Measurements from ENCODE around the gene LAMB1.

LAMB1 gene

DNA sequence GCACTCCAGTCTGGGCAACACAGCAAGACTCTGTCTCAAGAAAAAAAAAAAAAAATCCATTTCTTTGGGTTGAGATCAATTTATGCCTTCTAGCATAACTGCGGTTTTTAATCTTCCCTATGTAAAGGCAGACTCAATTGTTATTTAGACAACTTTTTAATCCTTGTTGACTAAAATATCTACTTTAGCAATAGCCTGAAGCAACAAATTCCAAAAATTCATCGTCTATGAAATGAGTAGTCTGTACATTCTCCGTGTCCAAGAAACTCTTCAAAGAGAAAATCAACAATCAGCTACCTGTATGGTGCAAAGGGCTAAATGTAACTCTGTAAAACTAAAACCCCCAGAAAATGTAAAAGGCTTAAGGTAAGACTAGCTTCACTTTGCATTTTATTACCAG lies 22.8 kb downstream of the LAMB1 start:
- TF ChIP-seq Cebpa-rat (IDR thresholded peaks at IDR 0.05), result no peak
- H3K27ac ChIP-seq, result no peak overlapping the region
- no peaks in the 10 kb centered on the region for H3K36me3 ChIP-seq

DNA sequence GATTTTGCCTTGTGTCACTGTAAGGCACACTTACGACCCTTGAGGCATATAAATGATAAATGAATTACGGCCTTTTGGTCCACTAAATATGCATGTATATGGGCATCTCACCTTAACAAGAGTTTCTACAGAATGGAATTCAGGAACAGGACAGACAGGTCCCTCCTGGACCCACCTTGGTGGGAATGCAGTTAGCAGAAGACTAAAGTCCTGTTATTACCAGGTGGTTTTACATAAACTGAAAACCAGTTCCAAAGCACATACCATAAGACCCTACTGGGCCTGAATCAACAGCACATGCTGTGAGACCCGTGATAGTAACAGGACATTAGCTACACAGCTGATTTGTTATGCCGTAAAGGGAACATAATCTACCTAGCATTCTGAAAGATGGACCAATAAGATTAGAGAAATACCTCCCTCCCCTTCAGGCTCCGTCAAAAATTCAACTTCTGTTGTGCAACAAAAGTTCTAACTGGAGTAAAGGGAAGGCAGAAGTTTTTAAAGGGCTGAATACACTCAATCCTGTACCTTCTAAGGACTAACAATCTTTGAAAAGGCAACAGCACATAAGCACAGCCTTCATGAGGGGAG lies 24.0 kb downstream of the LAMB1 start:
- no peak overlapping the region for H3K27ac ChIP-seq
- TF ChIP-seq Cebpa-rat (IDR thresholded peaks at IDR 0.05), result no peak
- H3K9me3 ChIP-seq (replicated peaks in 1 of 11), result peaks cover 0 to 7% (median 0%) of the 10 kb centered on the region in 11 experiments; a peak in 1 of 22 replicates
- H3K27me3 ChIP-seq, result no peaks in the 10 kb centered on the region
- H3K4me1 ChIP-seq, result no peaks in the 10 kb centered on the region
- no peak overlapping the region for H3K9ac ChIP-seq
- no peaks in the 10 kb centered on the region for H4K20me1 ChIP-seq
- H3K4me3 ChIP-seq, result no peak overlapping the region
- no peak overlapping the region for H3K4me2 ChIP-seq
- H3K36me3 ChIP-seq, result no peaks in the 10 kb centered on the region

More for the DNA sequence above, 22.8 kb downstream of the LAMB1 start:
- Histone ChIP-seq H3K4me1 (no peaks in the 10 kb centered on the region), H3K4me3 (no peak overlapping the region), H3K4me2 (no peak overlapping the region), H3K9me3 (replicated peaks in 1 of 11) (peaks cover 0 to 7% (median 0%) of the 10 kb centered on the region in 11 experiments; a peak in 1 of 22 replicates), H3K9ac (no peak overlapping the region), H4K20me1 (no peaks in the 10 kb centered on the region), H3K27me3 (no peaks in the 10 kb centered on the region)

DNA sequence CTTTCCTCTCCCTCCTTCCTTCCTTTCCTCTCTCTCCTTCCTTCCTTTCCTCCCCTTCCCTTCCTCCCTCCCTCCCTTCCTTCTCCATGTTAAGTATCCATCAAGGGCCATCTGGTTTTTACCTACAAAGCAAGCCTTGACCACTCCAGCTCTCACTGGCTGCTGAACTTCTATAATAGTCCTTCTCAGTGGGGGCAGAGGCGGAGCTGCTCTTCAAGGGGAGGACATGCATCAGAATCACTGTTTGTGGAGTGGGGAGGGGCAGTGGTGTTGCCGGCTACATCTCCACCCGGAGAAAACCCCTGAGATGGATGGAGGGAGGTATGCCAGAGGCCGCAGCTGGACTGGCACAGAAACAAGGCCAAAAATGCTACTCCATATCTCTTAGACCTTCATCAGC lies 25.9 kb downstream of the LAMB1 start:
- Histone ChIP-seq H3K27me3 (no peaks in the 10 kb centered on the region), H3K4me3 (no peak overlapping the region), H3K9ac (no peak overlapping the region), H4K20me1 (no peaks in the 10 kb centered on the region), H3K36me3 (no peaks in the 10 kb centered on the region), H3K27ac (no peak overlapping the region), H3K4me1 (peaks cover 0 to 4% (median 0%) of the 10 kb centered on the region in 10 experiments; a peak in 7 of 20 replicates), H3K9me3 (replicated peaks in 1 of 11) (peaks cover 0 to 7% (median 0%) of the 10 kb centered on the region in 11 experiments; a peak in 1 of 22 replicates), H3K4me2 (no peak overlapping the region)
- TF ChIP-seq Cebpa-rat (IDR thresholded peaks at IDR 0.05), result no peak

DNA sequence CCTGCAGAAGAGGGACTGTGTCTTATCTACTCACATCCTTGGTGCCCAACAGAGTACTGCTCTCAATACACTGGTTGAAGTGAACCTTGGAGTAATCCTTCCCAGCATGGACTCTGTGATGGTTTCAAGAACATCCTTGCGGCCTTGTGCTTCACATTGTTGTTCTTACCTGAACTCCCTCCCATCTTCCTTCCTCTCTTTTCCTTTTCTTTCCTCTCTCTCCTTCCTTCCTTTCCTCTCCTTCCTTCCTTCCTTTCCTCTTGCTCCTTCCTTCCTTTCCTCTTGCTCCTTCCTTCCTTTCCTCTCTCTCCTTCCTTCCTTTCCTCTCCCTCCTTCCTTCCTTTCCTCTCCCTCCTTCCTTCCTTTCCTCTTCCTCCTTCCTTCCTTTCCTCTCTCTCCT lies 26.3 kb downstream of the LAMB1 start:
- Histone ChIP-seq H3K36me3 (no peaks in the 10 kb centered on the region), H3K4me1 (peaks cover 0 to 8% (median 2%) of the 10 kb centered on the region in 10 experiments; a peak in 9 of 20 replicates)
- no peak for TF ChIP-seq Cebpa-rat (IDR thresholded peaks at IDR 0.05)

DNA sequence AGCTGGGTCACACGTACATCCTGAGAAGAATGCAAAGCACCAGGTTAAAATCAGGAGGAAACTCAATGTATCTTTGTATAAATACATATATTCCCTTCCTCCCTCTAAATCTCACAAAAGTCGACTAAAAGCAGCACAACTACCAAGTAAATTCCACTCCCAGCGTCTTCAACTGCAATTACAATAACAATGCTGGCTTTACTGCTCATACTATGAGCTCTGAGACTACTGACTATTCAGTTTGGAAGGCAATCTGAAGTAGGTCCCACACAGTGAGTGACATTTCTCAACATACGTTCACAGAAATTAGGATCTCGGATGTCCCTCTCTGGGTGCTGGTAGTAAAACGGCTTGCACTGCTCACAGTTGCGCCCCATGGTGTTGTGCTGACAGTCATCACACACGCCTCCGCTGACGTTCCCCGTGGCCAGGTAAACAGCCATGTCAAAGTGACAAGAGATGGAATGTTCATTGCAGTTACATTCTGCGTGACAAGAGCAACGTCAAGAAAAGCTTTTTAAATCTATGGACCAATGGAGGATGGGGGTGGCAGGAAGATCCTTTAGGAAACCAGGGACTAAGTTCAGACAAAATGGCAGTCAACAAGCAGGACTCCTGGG lies 27.5 kb downstream of the LAMB1 start:
- TF ChIP-seq Cebpa-rat (IDR thresholded peaks at IDR 0.05), result no peak
- no peak overlapping the region for H3K27ac ChIP-seq

More for the DNA sequence above, 26.3 kb downstream of the LAMB1 start:
- Histone ChIP-seq H3K9ac (no peak overlapping the region), H3K4me2 (no peak overlapping the region), H3K27ac (no peak overlapping the region), H4K20me1 (no peaks in the 10 kb centered on the region), H3K27me3 (no peaks in the 10 kb centered on the region), H3K4me3 (no peak overlapping the region), H3K9me3 (replicated peaks in 1 of 11) (peaks cover 0 to 7% (median 0%) of the 10 kb centered on the region in 11 experiments; a peak in 1 of 22 replicates)

DNA sequence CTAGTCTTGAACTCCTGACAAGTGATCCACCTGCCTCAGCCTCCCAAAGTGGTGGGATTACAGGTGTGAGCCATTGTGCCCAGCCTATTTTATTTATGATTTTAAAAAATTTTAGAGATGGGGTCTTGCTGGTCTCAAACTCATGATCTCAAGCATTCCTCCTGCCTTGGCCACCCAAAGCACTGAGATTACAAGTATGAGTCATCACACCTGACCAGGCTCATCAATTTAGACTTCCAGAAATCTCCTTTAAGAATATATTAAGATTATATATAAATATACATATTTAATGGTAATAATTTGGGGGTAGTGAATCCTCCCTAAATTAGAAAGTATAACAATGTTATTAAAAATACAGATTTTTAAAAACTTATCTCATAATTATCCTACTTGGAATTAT lies 29.1 kb downstream of the LAMB1 start:
- H3K36me3 ChIP-seq, result no peaks in the 10 kb centered on the region
- no peak overlapping the region for H3K27ac ChIP-seq
- no peak overlapping the region for H3K4me3 ChIP-seq
- peaks cover 0 to 19% (median 4%) of the 10 kb centered on the region in 10 experiments; a peak in 9 of 20 replicates for H3K4me1 ChIP-seq
- no peaks in the 10 kb centered on the region for H4K20me1 ChIP-seq
- H3K9me3 ChIP-seq (replicated peaks in 1 of 11), result peaks cover 0 to 7% (median 0%) of the 10 kb centered on the region in 11 experiments; a peak in 1 of 22 replicates
- no peaks in the 10 kb centered on the region for H3K27me3 ChIP-seq
- no peak overlapping the region for H3K4me2 ChIP-seq
- no peak overlapping the region for H3K9ac ChIP-seq
- no peak for TF ChIP-seq Cebpa-rat (IDR thresholded peaks at IDR 0.05)

More for the DNA sequence above, 27.5 kb downstream of the LAMB1 start:
- Histone ChIP-seq H3K4me2 (no peak overlapping the region), H4K20me1 (no peaks in the 10 kb centered on the region), H3K9ac (no peak overlapping the region), H3K27me3 (no peaks in the 10 kb centered on the region), H3K4me1 (peaks cover 0 to 19% (median 4%) of the 10 kb centered on the region in 10 experiments; a peak in 9 of 20 replicates), H3K4me3 (no peak overlapping the region), H3K9me3 (replicated peaks in 1 of 11) (peaks cover 0 to 7% (median 0%) of the 10 kb centered on the region in 11 experiments; a peak in 1 of 22 replicates), H3K36me3 (no peaks in the 10 kb centered on the region)

DNA sequence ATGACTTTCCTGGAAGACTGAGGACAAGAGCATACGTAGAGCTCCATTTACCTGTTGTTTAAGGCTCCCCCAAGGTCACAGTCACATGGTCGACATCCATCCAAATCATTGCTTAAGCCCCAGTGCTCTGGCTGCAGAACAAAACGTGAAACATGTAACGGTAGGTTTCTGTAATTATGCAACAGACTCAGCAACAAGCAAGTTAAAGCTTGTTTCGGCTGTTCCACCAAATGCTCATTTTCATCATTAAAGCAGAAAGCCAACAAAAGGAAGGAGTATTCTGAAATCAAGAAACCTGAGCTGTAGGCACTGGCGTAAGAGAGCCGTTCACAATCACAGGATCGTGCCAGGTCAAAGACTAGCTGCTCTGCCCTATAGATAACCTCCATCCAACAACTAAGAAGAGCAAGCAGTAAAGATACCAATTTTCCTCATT lies 30.0 kb downstream of the LAMB1 start:
- Histone ChIP-seq H3K4me3 (no peak overlapping the region), H3K9ac (no peak overlapping the region), H4K20me1 (no peaks in the 10 kb centered on the region), H3K27ac (no peak overlapping the region), H3K36me3 (no peaks in the 10 kb centered on the region), H3K9me3 (replicated peaks in 1 of 11) (peaks cover 0 to 7% (median 0%) of the 10 kb centered on the region in 11 experiments; a peak in 1 of 22 replicates), H3K4me2 (no peak overlapping the region), H3K4me1 (peaks cover 0 to 19% (median 4%) of the 10 kb centered on the region in 10 experiments; a peak in 9 of 20 replicates), H3K27me3 (no peaks in the 10 kb centered on the region)
- no peak for TF ChIP-seq Cebpa-rat (IDR thresholded peaks at IDR 0.05)

DNA sequence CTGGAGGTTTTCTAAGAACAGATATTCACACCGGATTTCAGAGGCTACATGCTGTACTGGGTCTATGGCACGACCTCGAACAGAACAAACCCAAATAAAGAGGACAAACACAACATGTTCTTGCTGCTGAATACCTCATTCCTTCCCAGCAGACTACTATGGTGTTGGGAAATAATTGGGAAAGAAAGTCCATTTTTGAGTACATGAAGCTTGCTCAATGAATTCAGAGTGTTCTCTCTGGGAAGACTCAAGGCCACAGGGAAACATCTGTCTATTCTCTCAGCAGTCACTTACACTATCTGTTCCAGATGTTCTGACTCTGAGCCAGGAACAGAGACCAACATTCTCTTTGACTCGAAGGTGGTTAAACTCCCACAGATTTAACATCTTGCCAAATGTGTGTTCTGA lies 30.9 kb downstream of the LAMB1 start:
- Histone ChIP-seq H3K9ac (no peak overlapping the region), H3K9me3 (replicated peaks in 1 of 11) (peaks cover 0 to 7% (median 0%) of the 10 kb centered on the region in 11 experiments; a peak in 1 of 22 replicates), H3K4me1 (peaks cover 0 to 19% (median 4%) of the 10 kb centered on the region in 10 experiments; a peak in 9 of 20 replicates), H3K4me3 (no peak overlapping the region), H3K36me3 (no peaks in the 10 kb centered on the region), H3K4me2 (peak overlapping the region in 5 of 11 experiments; percentile 0 to 79 (median 56); a peak in 7 of 22 replicates), H3K27me3 (no peaks in the 10 kb centered on the region), H3K27ac (peak overlapping the region in 1 of 11 experiments; percentile 18; a peak in 2 of 22 replicates), H4K20me1 (no peaks in the 10 kb centered on the region)
- no peak for TF ChIP-seq Cebpa-rat (IDR thresholded peaks at IDR 0.05)

DNA sequence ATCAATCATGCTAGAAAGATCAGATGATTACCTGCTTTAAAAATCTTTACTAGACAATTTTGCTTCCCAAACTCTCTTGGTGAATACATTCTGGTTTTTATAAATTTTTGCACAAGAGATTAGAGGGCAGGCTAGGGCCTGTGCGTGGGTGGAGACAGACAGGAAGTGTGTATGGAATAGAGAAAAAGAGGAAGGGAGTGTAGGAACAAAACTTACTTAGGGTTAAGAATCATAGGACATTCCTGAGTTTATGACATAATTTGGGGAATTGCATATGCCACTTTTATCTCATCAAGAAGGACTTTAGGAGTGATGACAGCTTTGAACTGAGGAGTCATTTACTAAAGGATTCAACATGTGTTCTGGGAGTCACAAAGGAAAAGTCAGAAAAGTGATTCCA lies 31.3 kb downstream of the LAMB1 start:
- H3K9ac ChIP-seq, result no peak overlapping the region
- H3K9me3 ChIP-seq (replicated peaks in 1 of 11), result peaks cover 0 to 6% (median 0%) of the 10 kb centered on the region in 11 experiments; a peak in 1 of 22 replicates
- H3K4me2 ChIP-seq, result peak overlapping the region in 5 of 11 experiments; percentile 0 to 79 (median 56); a peak in 8 of 22 replicates
- peaks cover 0 to 19% (median 4%) of the 10 kb centered on the region in 10 experiments; a peak in 9 of 20 replicates for H3K4me1 ChIP-seq
- H3K27ac ChIP-seq, result peak overlapping the region in 1 of 11 experiments; percentile 18; a peak in 2 of 22 replicates
- H3K27me3 ChIP-seq, result no peaks in the 10 kb centered on the region
- no peaks in the 10 kb centered on the region for H4K20me1 ChIP-seq
- no peaks in the 10 kb centered on the region for H3K36me3 ChIP-seq
- H3K4me3 ChIP-seq, result no peak overlapping the region
- no peak for TF ChIP-seq Cebpa-rat (IDR thresholded peaks at IDR 0.05)
